Activated T-cell treated with anti-CD3 and anti-CD28 coated beads for 48 hours (primary cell): ENCODE results near the gene LCN6.
"Not testable (repeated sequence)": the region's sequence is repeated elsewhere in the genome, so short reads cannot be mapped to it uniquely, and the experiment has no call there.

ENCODE experiments used
- DNase-seq: peaks from one replicate; pipeline ENCODE4 v3.0.0-alpha.2; 2020; ENCODE audit warnings: low read depth

Gene LCN6

GRCh38 chr9:136782452-136782851, 34.1 kb upstream of the LCN6 start:
- DNase-seq, result no peak

GRCh38 chr9:136779808-136780207, 31.5 kb upstream of the LCN6 start:
- no peak for DNase-seq

- no peak for DNase-seq
These were observed 29.0 kb upstream of the LCN6 start for GRCh38 chr9:136777359-136777758.

- DNase-seq, result no peak
These were observed 28.6 kb upstream of the LCN6 start for GRCh38 chr9:136776947-136777346.

- no peak for DNase-seq
These were observed 26.9 kb upstream of the LCN6 start for GRCh38 chr9:136775191-136775590.

GRCh38 chr9:136774416-136775045, 26.2 kb upstream of the LCN6 start:
- no peak for DNase-seq

GRCh38 chr9:136773386-136774044, 25.2 kb upstream of the LCN6 start:
- DNase-seq, result no peak

- DNase-seq, result no peak
These were observed 23.6 kb upstream of the LCN6 start for GRCh38 chr9:136771907-136772415.

DNA sequence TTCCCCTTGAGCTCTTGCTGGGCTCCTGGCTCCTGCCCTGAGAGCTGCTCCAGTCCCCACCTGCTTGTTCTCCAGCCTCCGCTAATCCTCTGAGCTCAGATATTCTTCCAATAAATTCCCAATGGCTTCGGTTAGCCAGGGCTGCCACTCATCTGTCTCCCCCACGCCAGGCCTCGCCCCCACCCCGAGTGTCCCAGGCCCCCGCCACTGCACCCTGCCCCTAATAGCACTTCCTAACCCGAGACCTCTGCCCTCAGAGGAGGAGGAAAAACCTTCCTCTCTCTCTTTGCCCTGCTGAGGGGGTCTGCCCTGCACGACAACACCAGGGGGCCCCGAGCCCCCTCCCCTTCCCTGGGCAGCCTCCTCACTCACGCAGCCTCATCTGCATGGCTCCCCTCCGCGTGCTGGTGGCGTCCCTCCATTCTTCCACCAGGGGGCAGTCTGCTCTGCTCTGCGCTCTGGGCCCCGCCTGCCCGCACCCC, 21.4 kb upstream of the LCN6 start:
- peak; percentile 52 for DNase-seq

- DNase-seq, result peak; percentile 44
These were observed 18.2 kb upstream of the LCN6 start for GRCh38 chr9:136766410-136767120.

GRCh38 chr9:136765745-136766409, 17.6 kb upstream of the LCN6 start:
- not testable (repeated sequence) for DNase-seq

GRCh38 chr9:136765041-136765440, 16.7 kb upstream of the LCN6 start:
- no peak for DNase-seq

DNA sequence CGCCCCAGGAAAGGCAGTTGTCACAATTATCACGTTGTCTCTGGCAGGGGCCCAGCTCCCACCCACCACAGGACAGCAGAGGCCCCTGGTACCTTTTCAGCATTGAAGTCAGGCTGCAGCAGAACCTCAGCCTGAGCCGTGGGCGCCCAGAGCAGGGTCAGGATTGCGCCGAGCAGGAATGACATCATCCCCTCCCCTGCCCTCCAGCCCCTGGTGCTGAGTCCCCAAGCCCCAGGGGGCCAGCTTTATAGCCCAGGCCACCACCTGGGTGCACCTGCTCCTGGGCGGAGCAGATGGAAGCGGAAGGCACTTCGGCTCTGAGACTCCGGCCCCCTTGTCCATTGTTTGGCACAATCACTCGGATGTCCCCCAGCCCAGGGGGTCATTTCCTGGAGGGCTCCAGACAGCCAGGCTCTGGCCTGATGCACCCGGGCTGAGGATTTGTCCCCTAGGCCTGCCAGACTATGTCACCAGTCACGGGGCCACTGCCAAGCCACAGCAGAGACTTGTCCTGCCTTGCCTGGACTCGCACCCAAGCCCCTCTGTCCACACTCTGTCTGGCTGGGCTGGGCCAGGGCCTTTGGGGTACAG, 16.1 kb upstream of the LCN6 start, which contains the start of gene LCN15:
Gene LCN15 (minus strand): TSS at position 218 of the 591 bp plus-strand sequence. CDS start 30 bp downstream, at position 188.
- no peak for DNase-seq

- DNase-seq, result no peak
These were observed 15.3 kb upstream of the LCN6 start for GRCh38 chr9:136763649-136764035.

GRCh38 chr9:136762915-136763648, 14.8 kb upstream of the LCN6 start:
- DNase-seq, result peak; percentile 61

GRCh38 chr9:136762221-136762691, 13.9 kb upstream of the LCN6 start:
- no peak for DNase-seq

- DNase-seq, result no peak
These were observed 13.2 kb upstream of the LCN6 start for GRCh38 chr9:136761545-136761981.

DNA sequence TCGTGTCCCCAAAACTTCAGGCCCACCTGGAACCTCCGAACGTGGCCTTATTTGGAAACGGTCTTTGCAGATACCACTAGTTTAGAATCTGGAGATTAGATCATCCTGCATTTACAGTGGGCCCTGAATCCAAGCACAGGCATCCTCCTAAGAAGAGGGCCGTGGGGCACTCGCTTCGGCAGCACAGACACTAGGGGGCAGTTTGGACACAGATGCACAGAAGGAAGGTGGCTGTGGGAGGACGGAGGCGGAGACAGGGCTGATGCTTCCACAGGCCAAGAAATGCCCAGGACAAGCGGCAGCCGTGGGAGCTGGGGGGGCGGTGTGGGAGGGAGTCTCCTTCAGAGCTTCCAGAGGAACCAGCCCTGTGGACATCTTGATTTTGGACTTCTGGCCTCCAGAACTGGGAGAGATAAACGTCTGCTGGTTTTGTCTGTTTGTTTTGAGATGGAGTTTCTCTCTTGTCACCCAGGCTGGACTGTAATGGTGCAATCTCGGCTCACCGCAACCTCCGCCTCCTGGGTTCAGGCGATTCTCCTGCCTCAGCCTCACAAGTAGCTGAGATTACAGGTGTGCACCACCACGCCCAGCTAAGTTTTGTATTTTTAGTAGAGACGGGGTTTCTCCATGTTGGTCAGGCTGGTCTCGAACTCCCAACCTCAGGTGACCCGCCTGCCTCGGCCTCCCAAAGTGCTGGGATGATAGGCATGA, 12.7 kb upstream of the LCN6 start:
- DNase-seq, result not testable (repeated sequence)

DNA sequence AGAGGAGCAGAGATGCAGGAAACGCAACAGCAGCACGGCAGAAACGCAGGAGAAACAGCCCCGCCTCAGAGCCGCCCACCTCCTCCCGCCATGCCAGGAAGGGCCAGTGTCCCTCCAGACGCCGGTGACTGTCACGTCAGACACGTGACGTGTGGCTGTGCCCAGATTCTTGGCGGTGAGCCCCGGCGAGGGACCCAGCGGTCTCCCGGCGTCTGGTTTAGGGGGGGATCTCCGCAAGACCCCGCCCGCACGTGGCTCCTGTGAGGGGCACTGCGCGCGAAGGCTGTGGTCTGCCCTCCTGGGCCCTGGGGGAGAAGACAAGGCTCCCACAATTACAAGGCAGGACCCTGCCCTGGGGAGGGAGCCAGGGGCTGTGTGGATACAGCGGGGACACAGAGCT, 12.1 kb upstream of the LCN6 start:
- no peak for DNase-seq
